IMR-90 (cell line): ENCODE measurements around the gene VPS13A. TPM values are rescaled to one million over a fixed set of nuclear protein-coding genes. Genes with fewer than 3 reads are reported as not detected.

Source experiments
- ATAC-seq: fragments of 200-7000 bp; cut with Tn5 transposase; 2 replicates; pipeline ENCODE4 v1.9.1; 2020; ENCODE audit warnings: low read depth, mild to moderate bottlenecking, moderate library complexity
- BruUV-seq: library from RNA; stranded (reverse); fragments of 400-500 nt; replicated peaks from 2 replicates; lab custom pipeline; 2021; lab: Mats Ljungman, UMichigan
- CTCF ChIA-PET: fragments of 300-600 bp; formaldehyde crosslinking; extraction: SDS; loops from one replicate; lab custom pipeline; 2021; ENCODE audit warnings: antibody characterized with exemption; lab: Yijun Ruan, JAX
- POLR2A ChIA-PET: fragments of 300-600 bp; sonication (Branson Sonifier 250); formaldehyde crosslinking; loops from one replicate; lab custom pipeline; 2022; ENCODE audit warnings: antibody characterized with exemption; ENCODE audit not compliant: unreplicated experiment; lab: Charles Lee
- DNase-seq: peaks from one replicate; pipeline ENCODE4 v3.0.0; 2013
- H2AFZ ChIP-seq: replicated peaks from 2 replicates; pipeline ENCODE3; 2013; ENCODE audit warnings: low read length, mild to moderate bottlenecking; ENCODE audit not compliant: poor library complexity
- H2AK5ac ChIP-seq: 2 replicates; pipeline ENCODE4 v1.6.1; 2013; ENCODE audit warnings: low read depth, low read length, inconsistent platforms
- H2AK9ac ChIP-seq: replicated peaks from 2 replicates; pipeline ENCODE3; 2013; ENCODE audit warnings: mild to moderate bottlenecking, low read depth, low read length, moderate library complexity; ENCODE audit not compliant: poor library complexity
- H2BK120ac ChIP-seq: 2 replicates; pipeline ENCODE4 v1.6.1; 2013; ENCODE audit warnings: low read depth, low read length, inconsistent platforms
- H2BK15ac ChIP-seq: 3 replicates; pipeline ENCODE4 v1.6.1; 2013; ENCODE audit warnings: low read depth, low read length, inconsistent platforms
- H2BK20ac ChIP-seq: 2 replicates; pipeline ENCODE4 v1.6.1; 2013; ENCODE audit warnings: low read depth, mild to moderate bottlenecking, inconsistent platforms, low read length, moderate library complexity
- H2BK5ac ChIP-seq: 2 replicates; pipeline ENCODE4 v1.6.1; 2013; ENCODE audit warnings: mild to moderate bottlenecking, low read depth, low read length, inconsistent platforms; ENCODE audit not compliant: poor library complexity, severe bottlenecking
- H3K14ac ChIP-seq: replicated peaks from 2 replicates; pipeline ENCODE4 v1.6.1; 2013; ENCODE audit warnings: low read depth, low read length, inconsistent platforms
- H3K18ac ChIP-seq: 2 replicates; pipeline ENCODE4 v1.6.1; 2013; ENCODE audit warnings: low read depth, low read length, control low read depth
- H3K23ac ChIP-seq: 2 replicates; pipeline ENCODE4 v1.6.1; 2013; ENCODE audit warnings: low read depth, low read length, inconsistent platforms
- H3K27ac ChIP-seq: 2 replicates; pipeline ENCODE4 v1.5.1; 2013; ENCODE audit warnings: mild to moderate bottlenecking, control low read depth, low read length; ENCODE audit not compliant: insufficient read depth
- H3K27me3 ChIP-seq: 2 replicates; pipeline ENCODE4 v1.6.1; 2013; ENCODE audit warnings: low read length; ENCODE audit not compliant: control insufficient read depth, insufficient read depth
- H3K36me3 ChIP-seq: 2 replicates; pipeline ENCODE4 v1.6.1; 2013; ENCODE audit warnings: low read length, mixed read lengths; ENCODE audit not compliant: control insufficient read depth, insufficient read depth
- H3K4ac ChIP-seq: 2 replicates; pipeline ENCODE4 v1.6.1; 2013; ENCODE audit warnings: low read depth, low read length, inconsistent platforms
- H3K4me1 ChIP-seq: 2 replicates; pipeline ENCODE4 v1.6.1; 2013; ENCODE audit warnings: low read length, mixed read lengths; ENCODE audit not compliant: control insufficient read depth, insufficient read depth
- H3K4me2 ChIP-seq: 2 replicates; pipeline ENCODE4 v1.6.1; 2013; ENCODE audit warnings: low read depth, mild to moderate bottlenecking, control low read depth, low read length, moderate library complexity
- H3K4me3 ChIP-seq: 2 replicates; pipeline ENCODE4 v1.5.1; 2013; ENCODE audit warnings: low read depth, mild to moderate bottlenecking, control low read depth, low read length, moderate library complexity; ENCODE audit not compliant: insufficient read depth
- H3K56ac ChIP-seq: 2 replicates; pipeline ENCODE4 v1.6.1; 2013; ENCODE audit warnings: low read length, inconsistent platforms; ENCODE audit not compliant: insufficient read depth; ENCODE audit errors: extremely low read depth
- H3K79me1 ChIP-seq, 2 experiments: 2 replicates each; pipeline ENCODE4 v1.6.1; 2013; ENCODE audit warnings: low read length in 2 of 2, inconsistent platforms in 1 of 2, low read depth in 1 of 2
- H3K9ac ChIP-seq: 2 replicates; pipeline ENCODE4 v1.6.1; 2013; ENCODE audit warnings: low read depth, low read length, control low read depth
- H3K9me1 ChIP-seq: 2 replicates; pipeline ENCODE4 v1.6.1; 2013; ENCODE audit warnings: low read length, inconsistent platforms; ENCODE audit not compliant: insufficient read depth
- H3K9me3 ChIP-seq: 2 replicates; pipeline ENCODE4 v1.6.1; 2013; ENCODE audit warnings: low read length; ENCODE audit not compliant: control insufficient read depth, insufficient read depth
- H4K20me1 ChIP-seq: 2 replicates; pipeline ENCODE4 v1.6.1; 2013; ENCODE audit warnings: low read length, inconsistent platforms; ENCODE audit not compliant: insufficient read depth
- H4K5ac ChIP-seq: 2 replicates; pipeline ENCODE4 v1.6.1; 2013; ENCODE audit warnings: mild to moderate bottlenecking, low read depth, low read length, control low read depth
- H4K8ac ChIP-seq, 2 experiments: 2 replicates each; pipeline ENCODE4 v1.6.1; 2013; ENCODE audit warnings: low read depth in 2 of 2, low read length in 2 of 2, control low read depth in 1 of 2, inconsistent platforms in 1 of 2
- H4K91ac ChIP-seq: 2 replicates; pipeline ENCODE4 v1.6.1; 2013; ENCODE audit warnings: low read depth, low read length, inconsistent platforms; ENCODE audit not compliant: insufficient read depth
- BHLHE40 ChIP-seq: fragments of 150-350 bp; IDR thresholded peaks from 2 replicates; pipeline ENCODE4 v1.6.1; 2016; ENCODE audit warnings: mild to moderate bottlenecking, low read depth, low read length
- CEBPB ChIP-seq: IDR thresholded peaks from 2 replicates; pipeline ENCODE4 v1.6.1; 2012; ENCODE audit warnings: low read depth, low read length, improper control_type of control experiment
- CHD1 ChIP-seq: IDR thresholded peaks from 2 replicates; pipeline ENCODE4 v1.6.1; 2012; ENCODE audit warnings: low read depth, low read length, improper control_type of control experiment
- CTCF ChIP-seq: conservative IDR thresholded peaks from 2 replicates; pipeline ENCODE4 v1.5.1; 2012; ENCODE audit warnings: mild to moderate bottlenecking, low read depth, low read length, improper control_type of control experiment
- ELK1 ChIP-seq: fragments of 150-350 bp; IDR thresholded peaks from 2 replicates; pipeline ENCODE4 v1.6.1; 2016; ENCODE audit warnings: low read depth, mild to moderate bottlenecking, low read length, moderate library complexity, borderline replicate concordance
- FOS ChIP-seq: fragments of 150-350 bp; IDR thresholded peaks from 2 replicates; pipeline ENCODE4 v1.6.1; 2016; ENCODE audit warnings: low read depth, low read length
- MAFK ChIP-seq: IDR thresholded peaks from 2 replicates; pipeline ENCODE4 v1.6.1; 2012; ENCODE audit warnings: low read depth, low read length, improper control_type of control experiment
- MAZ ChIP-seq: IDR thresholded peaks from 2 replicates; pipeline ENCODE4 v1.6.1; 2012; ENCODE audit warnings: low read depth, mild to moderate bottlenecking, low read length, improper control_type of control experiment, moderate library complexity, borderline replicate concordance
- MXI1 ChIP-seq: IDR thresholded peaks from 2 replicates; pipeline ENCODE4 v1.6.1; 2012; ENCODE audit warnings: low read depth, mild to moderate bottlenecking, low read length, moderate library complexity, borderline replicate concordance
- NFE2L2 ChIP-seq: fragments of 150-350 bp; IDR thresholded peaks from 2 replicates; pipeline ENCODE4 v1.6.1; 2016; ENCODE audit warnings: low read depth, mild to moderate bottlenecking, low read length
- POLR2A ChIP-seq: IDR thresholded peaks from 2 replicates; pipeline ENCODE4 v1.6.1; 2012; ENCODE audit warnings: mild to moderate bottlenecking, low read depth, low read length
- RAD21 ChIP-seq: IDR thresholded peaks from 2 replicates; pipeline ENCODE4 v1.6.1; 2012; ENCODE audit warnings: low read length, improper control_type of control experiment
- RCOR1 ChIP-seq: IDR thresholded peaks from 2 replicates; pipeline ENCODE4 v1.6.1; 2012; ENCODE audit warnings: mild to moderate bottlenecking, low read length, improper control_type of control experiment; ENCODE audit not compliant: insufficient replicate concordance
- RFX5 ChIP-seq: IDR thresholded peaks from 2 replicates; pipeline ENCODE4 v1.8.0; 2012; ENCODE audit warnings: low read depth, mild to moderate bottlenecking, low read length, moderate library complexity
- SMC3 ChIP-seq: fragments of 150-350 bp; IDR thresholded peaks from 2 replicates; pipeline ENCODE4 v1.6.1; 2016; ENCODE audit warnings: low read depth, mild to moderate bottlenecking, antibody characterized with exemption, low read length, moderate library complexity
- USF2 ChIP-seq: fragments of 150-350 bp; IDR thresholded peaks from 2 replicates; pipeline ENCODE4 v1.6.1; 2017; ENCODE audit warnings: mild to moderate bottlenecking, antibody characterized with exemption, low read length, low read depth
- WGBS, 2 experiments: methylation state at CpG; one replicate each; pipeline versions ENCODE4 v1.1.5 to v1.1.7; 2013; ENCODE audit warnings: missing lambda C conversion rate in 2 of 2; ENCODE audit not compliant: insufficient read length in 1 of 2; ENCODE audit errors: extremely low coverage in 2 of 2; 5-methylcytosine and 5-hydroxymethylcytosine counted together
- dilution Hi-C: fragments of 300-500 bp; cut with HindIII; formaldehyde crosslinking; loops from one replicate; pipeline ENCODE4 v1.14.3; 2018; ENCODE audit warnings: low sequenced_read_pairs; ENCODE audit not compliant: unreplicated experiment
- in situ Hi-C: fragments of 300-500 bp; cut with MboI; formaldehyde crosslinking; loops from 3 replicates; pipeline ENCODE4 v1.14.3; 2019; ENCODE audit warnings: low sequenced_read_pairs, inconsistent platforms, mixed read lengths
- intact Hi-C: fragments of 100-400 bp; cut with micrococcal nuclease; formaldehyde crosslinking; loops from 2 replicates; pipeline ENCODE4 v1.10.0; 2022
- polyA plus RNA-seq, 3 experiments: library from polyadenylated mRNA; depleted of rRNA; stranded (reverse); fragments of >200 nt; gene quantifications; 2 replicates each; pipeline ENCODE4 v1.2.3, GENCODE V29; 2012; ENCODE audit warnings: low replicate concordance in 1 of 3
- total RNA-seq: library from RNA; depleted of rRNA; stranded (reverse); fragments of >200 nt; gene quantifications from 2 replicates; pipeline ENCODE4 v1.2.3, GENCODE V29; 2012

Gene VPS13A
- total and polyA plus RNA-seq, 2 of the 4 experiments (the other 2 are of a cell fraction) = 10.4 to 26.5 TPM

GRCh38 chr9:77212801-77213200 lies 35.5 kb downstream of the VPS13A start:
- H3K9ac ChIP-seq = no peak overlapping the region
- no peak overlapping the region for H2BK120ac ChIP-seq
- intact Hi-C loops (no loop called here), dilution Hi-C loops (no loop called here), in situ Hi-C loops (no loop called here)
- H4K5ac ChIP-seq = no peak overlapping the region
- H2BK5ac ChIP-seq = no peak overlapping the region
- H3K79me1 ChIP-seq = no peaks in the 10 kb centered on the region
- H4K20me1 ChIP-seq = no peaks in the 10 kb centered on the region
- ChIA-PET CTCF (interaction anchor here (0.6 to 1.0 kb wide), 2 partner anchors 45 to 451 kb away, joined by 4 read pairs; no protein-coding TSS in a partner anchor), POLR2A (no interaction called here)
- H3K14ac ChIP-seq = no peak overlapping the region
- peaks cover 1% of the 10 kb centered on the region for H3K36me3 ChIP-seq
- no peak overlapping the region for H4K91ac ChIP-seq
- no peaks in the 10 kb centered on the region for H3K4me1 ChIP-seq
- H4K8ac ChIP-seq = no peak overlapping the region
- H2AFZ ChIP-seq = no peak overlapping the region
- no peak overlapping the region for H2AK9ac ChIP-seq
- DNase-seq = no peak
- H3K9me1 ChIP-seq = peaks cover 3% of the 10 kb centered on the region; the same call in 1 of the 2 replicates
- H3K4me2 ChIP-seq = no peak overlapping the region
- no peak overlapping the region for H3K23ac ChIP-seq
- H3K4me3 ChIP-seq = no peak overlapping the region
- no peak overlapping the region for H3K18ac ChIP-seq
- no peak overlapping the region for H2BK20ac ChIP-seq
- H3K56ac ChIP-seq = no peak overlapping the region
- no peak overlapping the region for H3K27ac ChIP-seq
- no TSS peak for BruUV-seq
- no CpG with 5 or more reads among the region's 1 CpG for WGBS, 2 experiments
- H2AK5ac ChIP-seq = no peak overlapping the region
- no peak overlapping the region for H2BK15ac ChIP-seq
- no peak for TF ChIP-seq POLR2A
- TF ChIP-seq ELK1 = no peak
- TF ChIP-seq MAFK = no peak
- TF ChIP-seq MAZ = no peak
- no peak for TF ChIP-seq BHLHE40
- no peak for TF ChIP-seq CTCF
- TF ChIP-seq RAD21 = no peak
- TF ChIP-seq RFX5 = no peak
- TF ChIP-seq SMC3 = no peak
- TF ChIP-seq FOS = no peak
- no peak for TF ChIP-seq NFE2L2
- no peak for TF ChIP-seq MXI1
- no peak for TF ChIP-seq RCOR1
- TF ChIP-seq CEBPB = no peak
- no peak for TF ChIP-seq USF2
- no peak for TF ChIP-seq CHD1
- H3K27me3 ChIP-seq = no peaks in the 10 kb centered on the region
- no peak for ATAC-seq
- no peak overlapping the region for H3K4ac ChIP-seq
- H3K9me3 ChIP-seq = no peaks in the 10 kb centered on the region
